GM19455 (cell line): Measurements from ENCODE around the gene RUNX2.

Experiments
- ATAC-seq: cut with Tn5 transposase; IDR thresholded peaks from one replicate; pipeline ENCODE4 v1.9.1; 2021; ENCODE audit not compliant: unreplicated experiment

The RUNX2 gene

DNA sequence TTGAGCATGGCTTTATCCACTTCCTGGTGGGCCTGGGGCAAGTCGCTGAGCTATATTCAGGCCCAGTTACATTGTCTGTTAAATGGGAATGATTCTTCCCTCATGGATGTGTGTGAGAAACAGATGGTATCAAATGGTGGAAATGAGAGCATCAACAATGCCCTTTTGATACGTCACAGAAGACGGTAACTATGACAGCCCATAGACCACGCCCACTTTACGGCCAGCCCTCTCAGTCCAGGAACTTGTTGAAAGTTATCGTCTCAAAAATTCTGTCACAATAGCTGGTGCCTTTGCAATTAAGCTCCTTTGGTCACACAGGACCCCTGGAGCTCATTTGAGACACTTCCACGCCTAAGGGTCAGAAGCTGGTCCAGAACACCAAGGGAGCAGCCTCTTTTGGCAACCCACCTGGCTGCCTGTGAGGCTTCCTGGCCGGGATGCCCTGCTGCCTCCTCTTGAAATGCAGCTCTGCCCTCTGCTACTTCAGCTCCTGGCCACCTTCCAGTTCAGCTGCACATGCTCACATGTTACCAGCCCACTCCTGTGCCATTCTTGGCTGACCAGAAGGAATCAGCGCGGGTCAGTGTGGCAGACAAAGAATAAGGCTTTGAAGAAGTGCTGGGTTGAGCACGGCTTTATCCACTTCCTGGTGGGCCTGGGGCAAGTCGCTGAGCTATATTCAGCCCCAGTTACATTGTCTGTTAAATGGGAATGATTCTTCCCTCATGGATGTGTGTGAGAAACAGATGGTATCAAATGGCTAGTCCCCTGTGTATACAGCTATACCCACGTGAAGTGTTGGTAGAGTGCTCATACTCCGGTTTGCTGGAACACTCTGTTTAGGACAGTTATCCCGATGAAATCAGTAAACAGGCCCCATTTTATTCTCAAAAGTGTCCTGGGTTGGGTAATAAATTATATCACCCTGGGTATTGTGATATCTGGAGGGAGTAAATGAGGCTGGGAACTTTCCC, 248.8 kb downstream of the RUNX2 start:
- no peak for ATAC-seq

- no peak for ATAC-seq
Observed at GRCh38 chr6:45577836-45578504, 249.8 kb downstream of the RUNX2 start.

DNA sequence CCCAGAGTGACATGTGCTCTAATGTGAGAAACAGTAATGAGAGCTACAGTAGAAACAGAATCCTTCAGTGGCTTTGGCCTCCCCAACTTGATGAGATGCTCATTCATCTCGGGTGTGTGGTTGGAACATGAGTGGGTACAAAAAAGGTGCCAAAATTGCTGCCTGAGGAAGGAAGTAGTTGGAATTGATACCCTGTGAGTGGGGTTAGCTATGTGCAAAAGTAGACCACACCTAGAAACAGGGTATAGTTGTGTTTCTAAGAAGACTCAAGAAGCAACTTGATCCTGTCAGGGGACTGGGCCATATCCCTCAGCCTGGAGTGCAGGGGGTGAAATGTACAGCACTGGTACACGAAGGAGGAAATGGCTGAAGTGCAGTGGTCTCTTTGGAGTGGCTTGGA, 256.0 kb downstream of the RUNX2 start:
- no peak for ATAC-seq

DNA sequence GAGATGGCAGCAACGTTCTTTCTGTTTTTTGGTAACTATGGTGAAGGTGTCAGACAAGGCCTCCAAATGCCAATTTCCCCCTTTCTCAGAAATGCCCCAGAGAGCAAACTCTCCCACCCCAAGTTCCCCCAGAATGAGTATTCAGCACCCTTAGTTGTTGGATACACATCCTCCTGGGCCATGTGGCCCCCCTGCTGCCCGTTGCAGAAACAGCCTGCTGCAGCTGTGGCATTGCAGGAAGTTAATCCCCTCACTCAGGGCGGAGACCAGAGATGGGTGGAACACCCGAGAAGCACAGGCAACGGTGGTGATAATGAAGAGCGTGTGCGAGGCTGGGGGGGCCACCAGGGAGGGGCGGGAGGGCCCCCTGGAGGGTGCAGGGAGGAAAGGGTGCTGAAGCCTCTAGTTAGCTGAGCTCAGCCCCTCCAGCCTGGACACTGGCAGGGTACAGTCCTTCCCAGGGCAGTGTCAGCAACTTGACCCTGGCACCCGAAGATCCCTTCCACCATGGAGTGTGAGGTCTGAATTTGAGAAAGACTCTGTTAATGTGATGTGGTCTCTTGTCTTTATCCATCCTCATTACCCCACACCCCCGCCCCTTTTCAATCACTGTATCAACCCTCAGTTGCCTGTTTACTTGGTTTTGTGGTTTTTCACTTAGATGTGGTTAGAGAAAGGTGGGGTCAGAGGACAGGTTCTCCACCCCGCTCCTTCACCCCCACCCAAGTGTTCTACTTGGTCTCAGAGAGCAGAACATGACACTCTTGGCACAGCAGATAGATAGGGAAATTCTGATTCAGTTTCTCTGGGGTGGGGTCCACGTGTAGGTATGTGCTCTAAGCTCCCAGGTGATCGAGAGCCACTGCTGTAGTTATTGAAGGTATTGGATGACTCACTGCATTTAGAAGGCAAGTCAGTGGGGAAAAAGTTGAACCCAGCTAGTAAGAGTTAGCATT, 258.4 kb downstream of the RUNX2 start:
- ATAC-seq = no peak

DNA sequence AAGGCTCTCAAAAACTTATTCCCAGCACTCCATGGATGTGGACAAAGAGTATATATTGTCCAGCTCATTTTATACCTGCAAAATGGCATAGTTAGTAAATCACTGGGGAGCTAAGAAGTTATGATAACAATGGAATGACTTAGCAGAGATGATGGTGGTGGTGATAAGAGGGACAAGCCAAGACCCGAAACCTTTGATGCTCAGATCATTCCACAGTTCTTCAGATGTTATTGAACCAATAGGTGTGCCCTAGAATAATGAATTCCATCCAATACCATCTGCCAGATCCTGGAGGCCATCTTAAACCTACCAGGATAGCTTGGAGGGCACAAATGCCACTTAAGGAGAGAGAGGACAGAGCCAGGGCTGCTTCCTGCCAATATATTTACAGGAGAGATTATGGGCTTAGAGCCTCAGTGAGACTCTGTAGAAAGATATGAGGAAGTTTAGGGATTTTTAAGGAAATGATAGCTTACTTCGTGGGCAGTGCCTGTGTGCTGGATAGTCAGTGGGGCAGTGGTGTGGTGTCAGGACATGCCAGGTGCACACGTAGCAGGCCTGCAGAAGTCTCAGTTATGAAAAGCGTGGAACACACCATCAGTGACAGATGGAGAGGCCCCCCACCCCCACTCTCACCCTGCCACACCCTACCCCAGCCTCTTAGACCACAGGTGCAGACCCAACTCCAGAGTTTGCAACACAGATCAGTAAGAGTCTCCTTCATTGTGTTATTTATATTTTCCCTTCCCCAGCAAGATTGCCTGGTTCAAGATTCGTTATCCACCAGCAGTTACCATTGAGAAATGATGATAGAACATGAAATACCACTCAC, 259.3 kb downstream of the RUNX2 start:
- ATAC-seq = no peak

DNA sequence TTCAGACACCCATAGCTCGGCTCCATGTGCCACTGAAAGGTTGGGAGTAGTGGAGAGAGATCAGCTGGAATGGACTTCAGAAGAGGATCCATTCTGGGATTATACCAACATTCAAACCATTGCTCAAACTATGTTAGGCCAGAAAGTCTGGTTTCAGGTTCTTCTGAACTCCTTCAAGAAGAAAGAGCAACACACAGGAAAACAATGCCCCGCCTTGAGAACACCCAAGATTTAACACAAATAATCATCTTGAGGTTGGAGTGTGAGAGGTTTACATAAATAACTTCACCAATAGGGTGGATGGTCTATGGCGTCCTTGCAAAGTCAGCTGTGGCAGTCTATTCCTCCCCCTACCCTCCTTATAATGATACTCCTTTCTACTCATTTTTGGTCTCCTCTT, 261.2 kb downstream of the RUNX2 start:
- no peak for ATAC-seq

DNA sequence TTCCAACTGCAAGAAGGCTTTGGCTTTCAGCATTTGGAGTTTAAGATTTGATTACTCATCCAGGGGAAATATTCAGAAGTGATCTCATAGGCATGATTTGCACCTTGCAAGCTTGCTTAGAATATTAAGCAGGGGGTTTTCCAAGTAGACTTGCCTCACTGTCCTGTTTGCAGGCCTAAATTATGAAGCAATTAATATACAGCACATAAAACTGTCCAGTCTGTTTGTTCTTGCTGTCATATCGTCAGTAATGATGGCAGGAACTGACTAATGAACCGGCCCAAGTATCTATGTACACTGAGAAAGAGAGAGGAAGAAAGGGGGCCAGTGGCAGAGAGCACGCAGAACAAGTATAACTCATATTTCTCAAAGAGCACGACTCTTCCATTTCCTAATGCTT, 262.1 kb downstream of the RUNX2 start:
- ATAC-seq = no peak

- ATAC-seq = no peak
Observed at GRCh38 chr6:45590696-45591184, 262.6 kb downstream of the RUNX2 start.

- ATAC-seq = no peak
Observed at GRCh38 chr6:45591306-45591705, 263.2 kb downstream of the RUNX2 start.

DNA sequence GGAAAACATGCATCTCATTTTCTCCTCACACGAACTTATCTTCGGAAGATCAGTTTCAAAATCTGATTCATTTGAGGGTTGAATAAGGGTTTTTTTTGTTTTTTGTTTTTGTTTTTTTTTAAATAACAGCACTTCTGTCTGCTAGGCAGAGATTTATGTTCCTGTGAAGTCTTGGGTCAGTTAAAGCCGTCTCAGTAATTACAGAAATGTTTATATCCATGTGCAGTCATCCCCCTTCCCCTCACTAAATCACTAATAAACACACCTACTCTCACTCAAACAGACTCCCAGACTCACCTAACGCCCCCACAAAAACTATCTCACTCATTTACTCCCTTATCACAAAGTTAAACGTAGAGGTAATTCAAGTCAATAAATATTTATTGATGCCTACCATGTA, 263.8 kb downstream of the RUNX2 start:
- no peak for ATAC-seq

DNA sequence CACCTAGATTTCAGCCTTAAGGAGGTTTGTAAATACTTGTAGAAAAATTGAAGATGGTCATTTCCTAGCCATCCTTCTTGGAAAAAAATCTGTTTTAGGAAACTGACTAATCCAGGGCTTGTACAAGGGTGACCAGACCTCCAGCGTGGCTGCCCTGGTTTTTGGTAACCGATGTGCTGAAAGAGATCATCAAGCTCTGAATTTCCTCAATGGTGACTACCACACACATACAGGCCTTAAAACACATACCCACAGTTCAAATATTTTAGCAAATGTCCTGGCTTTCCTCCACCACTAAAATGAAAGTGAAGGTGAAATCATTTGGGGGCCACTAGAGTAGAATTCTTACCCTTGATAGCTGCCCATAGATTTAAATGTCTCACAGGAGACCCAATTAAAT, 264.9 kb downstream of the RUNX2 start:
- no peak for ATAC-seq

DNA sequence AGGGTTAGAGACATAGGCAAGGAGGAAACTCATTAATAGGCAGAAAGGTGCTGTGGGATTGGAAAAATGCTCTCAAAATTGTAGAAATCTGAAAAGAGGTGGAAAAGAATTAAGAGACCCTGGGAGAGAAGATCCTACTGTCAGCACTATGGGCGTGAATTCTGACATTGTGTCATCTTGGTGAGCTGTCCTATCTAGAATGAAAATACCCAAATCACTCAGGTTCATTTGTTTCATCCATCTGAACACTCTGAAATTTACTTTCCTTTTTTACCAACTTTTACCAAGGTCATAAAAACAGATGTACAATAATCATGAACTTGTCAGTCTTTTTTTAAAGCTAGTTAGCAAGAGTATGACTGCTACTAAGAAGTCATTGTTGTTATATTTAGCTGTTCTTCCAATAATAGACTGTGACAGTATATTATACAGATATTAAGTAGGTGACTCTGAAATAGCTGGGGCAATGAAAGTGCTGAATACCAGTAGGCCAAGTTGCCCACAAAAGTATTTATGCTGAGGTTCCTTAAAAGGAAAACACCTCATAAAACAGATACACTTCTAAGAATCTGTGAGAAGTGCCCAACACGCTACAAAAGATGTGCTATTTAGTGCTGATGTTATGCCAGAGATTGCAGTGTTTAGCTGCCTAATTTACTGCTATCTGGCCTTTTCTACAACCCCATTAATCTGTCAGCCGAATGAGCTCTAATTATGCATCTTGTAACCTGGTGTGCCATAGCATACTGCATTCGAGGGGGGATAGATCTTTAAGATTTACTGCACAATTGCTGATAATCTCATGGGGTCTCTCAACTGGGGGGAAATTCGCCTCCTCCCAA, 267.1 kb downstream of the RUNX2 start:
- no peak for ATAC-seq

DNA sequence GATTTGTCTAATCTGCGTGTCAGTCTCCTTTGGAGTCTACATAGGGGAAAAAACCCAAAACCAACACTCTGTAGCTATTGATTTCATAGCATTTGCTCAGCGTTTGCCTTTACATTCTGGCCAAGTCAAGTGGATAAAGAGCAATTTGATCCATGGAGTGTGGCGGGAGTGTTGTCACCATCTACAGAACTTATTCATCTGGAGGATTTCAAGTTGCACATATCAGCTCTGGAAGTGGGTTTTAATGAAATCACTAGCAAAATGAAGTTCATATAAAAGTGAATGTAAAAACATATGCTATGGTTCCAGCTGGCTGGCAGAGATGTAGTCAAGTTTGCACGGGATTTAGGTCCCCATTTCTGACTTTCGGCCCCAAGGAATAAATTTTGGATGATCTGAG, 269.3 kb downstream of the RUNX2 start:
- ATAC-seq = no peak

DNA sequence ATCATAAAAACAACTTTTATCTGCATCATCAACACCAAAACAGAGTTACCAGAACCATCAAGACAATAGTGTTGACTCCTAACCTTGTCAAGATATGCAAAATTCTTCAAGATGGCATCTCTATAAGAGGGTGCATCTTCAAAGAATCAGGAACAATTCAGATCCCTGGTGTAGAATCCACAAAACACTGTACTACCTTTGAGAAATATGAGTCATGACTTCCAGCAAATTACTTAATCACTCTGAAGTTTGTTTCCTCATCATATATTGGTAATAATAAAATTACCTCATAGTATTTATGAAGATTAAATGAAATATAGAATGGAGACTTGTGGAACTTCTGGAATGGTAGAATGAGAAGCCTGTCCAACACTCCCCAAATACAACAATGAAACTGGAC, 270.9 kb downstream of the RUNX2 start:
- no peak for ATAC-seq

DNA sequence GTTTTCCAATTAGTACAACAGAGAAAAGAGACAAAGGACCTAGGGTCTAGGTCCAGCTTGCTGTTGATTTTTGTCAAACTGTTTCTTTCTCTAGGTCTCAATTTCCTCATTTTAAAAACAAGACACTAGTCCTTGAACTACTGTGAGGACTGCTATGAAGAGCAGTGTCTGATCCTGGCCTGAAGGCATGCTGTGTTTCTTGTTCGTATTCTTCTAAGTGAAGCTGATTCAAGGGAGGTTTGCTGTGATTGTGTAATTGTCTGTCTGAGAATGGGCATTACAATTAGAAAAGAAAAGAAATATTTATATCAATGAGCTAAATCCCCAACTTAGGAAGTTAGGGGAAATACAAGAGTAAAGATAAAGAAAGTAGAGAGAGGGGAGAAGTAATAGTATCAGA, 277.8 kb downstream of the RUNX2 start:
- no peak for ATAC-seq

DNA sequence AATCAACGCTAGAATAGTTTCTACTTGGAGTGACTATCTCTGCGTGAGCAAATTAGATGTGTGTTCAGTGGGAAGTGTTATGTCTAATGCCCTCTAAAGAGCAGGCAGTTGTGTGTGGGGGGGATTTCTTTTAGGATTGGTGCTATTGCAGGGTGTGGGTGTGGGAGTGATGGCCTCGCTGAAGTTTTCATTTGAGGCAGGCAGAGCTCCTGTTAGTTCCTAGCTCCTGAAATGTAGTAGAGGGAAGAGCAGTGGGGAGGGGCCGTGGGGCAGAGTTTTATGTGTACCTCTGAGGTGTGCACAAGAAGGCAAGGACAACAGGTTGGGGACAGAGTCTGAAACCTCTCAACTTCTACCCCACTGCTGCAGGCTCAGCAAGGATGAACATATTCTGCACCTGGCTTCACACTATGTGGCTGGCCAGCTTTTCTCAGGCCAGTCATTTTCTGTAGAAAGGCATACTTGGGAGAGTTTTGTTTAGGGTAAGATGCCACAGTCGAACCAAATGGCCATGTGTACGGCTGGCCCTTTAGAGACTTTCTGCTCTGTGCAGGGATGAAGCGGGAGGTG, 278.8 kb downstream of the RUNX2 start:
- ATAC-seq = no peak

DNA sequence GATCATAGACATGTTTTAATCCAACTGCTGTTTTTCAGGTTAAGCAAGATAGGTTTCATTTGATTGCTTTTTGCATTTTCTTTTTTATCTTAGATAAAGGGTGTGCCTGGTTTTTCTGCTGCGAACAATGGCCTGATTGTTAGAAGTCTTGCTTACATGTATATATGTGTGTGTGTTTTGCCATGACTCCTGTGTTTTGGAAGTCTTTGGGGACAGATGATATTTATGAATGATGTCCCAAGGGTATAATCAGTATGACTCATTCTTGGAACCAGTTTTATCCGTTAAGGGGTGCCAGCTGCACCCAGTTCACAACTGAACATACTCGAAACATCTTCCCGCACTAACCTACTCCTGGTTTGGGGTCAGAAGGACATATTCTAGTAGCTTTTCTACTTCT, 279.7 kb downstream of the RUNX2 start:
- ATAC-seq = no peak

- ATAC-seq = no peak
Observed at GRCh38 chr6:45608252-45608913, 280.3 kb downstream of the RUNX2 start.
